ENCODE data around the gene ADAMTS17. TPM values are rescaled to one million over a fixed set of nuclear protein-coding genes. Genes with fewer than 3 reads are reported as not detected.

Gene ADAMTS17
- total RNA-seq, 1 experiment from 2014 or later = 5.1 TPM

GRCh38 chr15:100224206-100225185 is 117.3 kb downstream of the ADAMTS17 start:
- DNase-seq (ENCODE audit: low read depth) = peak; percentile 49

GRCh38 chr15:100222349-100222715 is 119.4 kb downstream of the ADAMTS17 start:
- DNase-seq (ENCODE audit: low read depth) = no peak

GRCh38 chr15:100221471-100222348 is 120.1 kb downstream of the ADAMTS17 start:
- DNase-seq (ENCODE audit: low read depth) = no peak

- DNase-seq (ENCODE audit: low read depth) = no peak
Observed at GRCh38 chr15:100220058-100220768, 121.6 kb downstream of the ADAMTS17 start.

- no peak for DNase-seq (ENCODE audit: low read depth)
Observed at GRCh38 chr15:100218434-100218833, 123.3 kb downstream of the ADAMTS17 start.

GRCh38 chr15:100216182-100216581 is 125.6 kb downstream of the ADAMTS17 start:
- no peak for DNase-seq (ENCODE audit: low read depth)

GRCh38 chr15:100215843-100216169 is 126.0 kb downstream of the ADAMTS17 start:
- DNase-seq (ENCODE audit: low read depth) = no peak

GRCh38 chr15:100215031-100215842 is 126.5 kb downstream of the ADAMTS17 start:
- no peak for DNase-seq (ENCODE audit: low read depth)

GRCh38 chr15:100211855-100212850 is 129.6 kb downstream of the ADAMTS17 start:
- DNase-seq (ENCODE audit: low read depth) = no peak

GRCh38 chr15:100210338-100210737 is 131.4 kb downstream of the ADAMTS17 start:
- DNase-seq (ENCODE audit: low read depth) = no peak

- DNase-seq (ENCODE audit: low read depth) = no peak
Observed at GRCh38 chr15:100208921-100209603, 132.7 kb downstream of the ADAMTS17 start.

GRCh38 chr15:100207053-100207452 is 134.7 kb downstream of the ADAMTS17 start:
- no peak for DNase-seq (ENCODE audit: low read depth)

- DNase-seq (ENCODE audit: low read depth) = no peak
Observed at GRCh38 chr15:100206643-100207042, 135.1 kb downstream of the ADAMTS17 start.

GRCh38 chr15:100205549-100206295 is 136.1 kb downstream of the ADAMTS17 start:
- DNase-seq (ENCODE audit: low read depth) = no peak

- no peak for DNase-seq (ENCODE audit: low read depth)
Observed at GRCh38 chr15:100204771-100205170, 137.0 kb downstream of the ADAMTS17 start.

GRCh38 chr15:100204211-100204610 is 137.6 kb downstream of the ADAMTS17 start:
- no peak for DNase-seq (ENCODE audit: low read depth)

GRCh38 chr15:100202309-100202960 is 139.3 kb downstream of the ADAMTS17 start:
- DNase-seq (ENCODE audit: low read depth) = no peak
